Measurements from ENCODE around the gene RAN. TPM values are rescaled to one million over a fixed set of nuclear protein-coding genes. Genes with fewer than 3 reads are reported as not detected.

The RAN gene
- total and polyA plus RNA-seq, 9 of the 15 experiments (the other 6 are each of a cell fraction or from before 2014, with no cell fraction given): 1,687 to 3,820 (median 2,300) TPM

- Histone ChIP-seq H3K4me1 (replicated peaks in 1 of 2; ENCODE audit: control insufficient read depth in 2 of 2, insufficient read depth in 2 of 2, low read length in 2 of 2) (peaks cover 61 to 64% of the 10 kb centered on the region in 2 experiments; a peak in 4 of 5 replicates), H4K20me1 (replicated peaks; ENCODE audit: control insufficient read depth, insufficient read depth, low read length) (no peaks in the 10 kb centered on the region), H3K9ac (ENCODE audit: insufficient read depth in 1 of 2, low read depth in 2 of 2, low read length in 2 of 2) (peak overlapping the region in 1 of 2 experiments; percentile 86; a peak in 2 of 4 replicates), H3K79me2 (ENCODE audit: control insufficient read depth, insufficient read depth, low read length) (peaks cover 84% of the 10 kb centered on the region), H3K4me2 (ENCODE audit: insufficient read depth, low read length) (peak overlapping the region; percentile 64), H2AFZ (ENCODE audit: low read depth, low read length) (no peak overlapping the region), H3K4me3 (no peak overlapping the region), H3K9me1 (ENCODE audit: control insufficient read depth, insufficient read depth, low read length) (no peaks in the 10 kb centered on the region), H3K9me3 (replicated peaks; ENCODE audit: control insufficient read depth, insufficient read depth, low read depth, low read length) (no peaks in the 10 kb centered on the region; the same call in 1 of the 2 replicates), H3K27ac (ENCODE audit: extremely low read depth, low read depth, low read length) (peak overlapping the region; percentile 37; the same call in 2 of the 3 replicates), H3K36me3 (ENCODE audit: control insufficient read depth, insufficient read depth, low read length) (peaks cover 20% of the 10 kb centered on the region; the same call in 1 of the 3 replicates), H3K27me3 (ENCODE audit: control insufficient read depth in 2 of 2, insufficient read depth in 2 of 2, low read length in 2 of 2) (no peaks in the 10 kb centered on the region)
- DNase-seq (ENCODE audit: extremely low read depth in 1 of 4, low spot score in 3 of 4): no peak
- intact Hi-C loops (cut with micrococcal nuclease) (loop anchor here (10.0 kb wide), 1 partner anchor 525 kb away; no protein-coding TSS in a partner anchor), in situ Hi-C loops (cut with MboI) (no loop called here)
- CTCF ChIA-PET (ENCODE audit: low intra/inter-chr PET ratio): no interaction called here
- FAIRE-seq: no peak
- POLR2A ChIA-PET: interaction anchor here (0.8 to 2.1 kb wide), 3 partner anchors 41 to 222 kb away, joined by 3 to 9 read pairs (median 4); no protein-coding TSS in a partner anchor
- 0 out of 3 replicates have a peak, but pooled peaks have one; percentile 3 for ATAC-seq
- no TSS peak for BruUV-seq (replicated peaks)
- WGBS (ENCODE audit: insufficient coverage, low coverage, missing lambda C conversion rate): 70% methylated on average over 17 of the region's 17 CpGs
- TF ChIP-seq, protein P1, sequence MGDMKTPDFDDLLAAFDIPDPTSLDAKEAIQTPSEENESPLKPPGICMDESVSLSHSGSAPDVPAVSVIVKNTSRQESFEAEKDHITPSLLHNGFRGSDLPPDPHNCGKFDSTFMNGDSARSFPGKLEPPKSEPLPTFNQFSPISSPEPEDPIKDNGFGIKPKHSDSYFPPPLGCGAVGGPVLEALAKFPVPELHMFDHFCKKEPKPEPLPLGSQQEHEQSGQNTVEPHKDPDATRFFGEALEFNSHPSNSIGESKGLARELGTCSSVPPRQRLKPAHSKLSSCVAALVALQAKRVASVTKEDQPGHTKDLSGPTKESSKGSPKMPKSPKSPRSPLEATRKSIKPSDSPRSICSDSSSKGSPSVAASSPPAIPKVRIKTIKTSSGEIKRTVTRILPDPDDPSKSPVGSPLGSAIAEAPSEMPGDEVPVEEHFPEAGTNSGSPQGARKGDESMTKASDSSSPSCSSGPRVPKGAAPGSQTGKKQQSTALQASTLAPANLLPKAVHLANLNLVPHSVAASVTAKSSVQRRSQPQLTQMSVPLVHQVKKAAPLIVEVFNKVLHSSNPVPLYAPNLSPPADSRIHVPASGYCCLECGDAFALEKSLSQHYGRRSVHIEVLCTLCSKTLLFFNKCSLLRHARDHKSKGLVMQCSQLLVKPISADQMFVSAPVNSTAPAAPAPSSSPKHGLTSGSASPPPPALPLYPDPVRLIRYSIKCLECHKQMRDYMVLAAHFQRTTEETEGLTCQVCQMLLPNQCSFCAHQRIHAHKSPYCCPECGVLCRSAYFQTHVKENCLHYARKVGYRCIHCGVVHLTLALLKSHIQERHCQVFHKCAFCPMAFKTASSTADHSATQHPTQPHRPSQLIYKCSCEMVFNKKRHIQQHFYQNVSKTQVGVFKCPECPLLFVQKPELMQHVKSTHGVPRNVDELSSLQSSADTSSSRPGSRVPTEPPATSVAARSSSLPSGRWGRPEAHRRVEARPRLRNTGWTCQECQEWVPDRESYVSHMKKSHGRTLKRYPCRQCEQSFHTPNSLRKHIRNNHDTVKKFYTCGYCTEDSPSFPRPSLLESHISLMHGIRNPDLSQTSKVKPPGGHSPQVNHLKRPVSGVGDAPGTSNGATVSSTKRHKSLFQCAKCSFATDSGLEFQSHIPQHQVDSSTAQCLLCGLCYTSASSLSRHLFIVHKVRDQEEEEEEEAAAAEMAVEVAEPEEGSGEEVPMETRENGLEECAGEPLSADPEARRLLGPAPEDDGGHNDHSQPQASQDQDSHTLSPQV (IDR thresholded peaks at IDR 0.05): no peak
- TF ChIP-seq POLR2AphosphoS2 (IDR thresholded peaks at IDR 0.05; ENCODE audit: low read length) (no peak), KLF1 (tag; IDR thresholded peaks at IDR 0.05) (no peak), GABPA (tag; conservative IDR thresholded peaks at IDR 0.05; ENCODE audit: low read depth) (no peak), MTA2 (IDR thresholded peaks at IDR 0.05; ENCODE audit: low read depth) (no peak), TCFL5 (CRISPR knock-in tag; conservative IDR thresholded peaks at IDR 0.05) (no peak), RB1 (IDR thresholded peaks at IDR 0.05; ENCODE audit: low read depth) (no peak), MTA1 (IDR thresholded peaks at IDR 0.05; ENCODE audit: borderline replicate concordance) (no peak), TEAD2 (tag; IDR thresholded peaks at IDR 0.05) (no peak), E4F1 (CRISPR knock-in tag; IDR thresholded peaks at IDR 0.05; ENCODE audit: borderline replicate concordance) (no peak)
- TF ChIP-seq, protein P2, sequence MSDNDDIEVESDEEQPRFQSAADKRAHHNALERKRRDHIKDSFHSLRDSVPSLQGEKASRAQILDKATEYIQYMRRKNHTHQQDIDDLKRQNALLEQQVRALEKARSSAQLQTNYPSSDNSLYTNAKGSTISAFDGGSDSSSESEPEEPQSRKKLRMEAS (CRISPR knock-in tag; IDR thresholded peaks at IDR 0.05): 0 out of 2 replicates have a peak, but pooled peaks have one; percentile 38
- TF ChIP-seq, protein P3, sequence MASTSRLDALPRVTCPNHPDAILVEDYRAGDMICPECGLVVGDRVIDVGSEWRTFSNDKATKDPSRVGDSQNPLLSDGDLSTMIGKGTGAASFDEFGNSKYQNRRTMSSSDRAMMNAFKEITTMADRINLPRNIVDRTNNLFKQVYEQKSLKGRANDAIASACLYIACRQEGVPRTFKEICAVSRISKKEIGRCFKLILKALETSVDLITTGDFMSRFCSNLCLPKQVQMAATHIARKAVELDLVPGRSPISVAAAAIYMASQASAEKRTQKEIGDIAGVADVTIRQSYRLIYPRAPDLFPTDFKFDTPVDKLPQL (IDR thresholded peaks at IDR 0.05; ENCODE audit: extremely low read depth, insufficient read length): no peak
These were observed 42.2 kb upstream of the RAN start for GRCh38 chr12:130829391-130830245.

All from K562 (cell line).